Measurements from ENCODE around the gene JADE2.

Gene JADE2

GRCh38 chr5:134626369-134627014, 101.0 kb downstream of the JADE2 start:
- DNase-seq (ENCODE audit: low read depth), result peak; percentile 12
- H3K4me3 ChIP-seq (ENCODE audit: low read length), result no peak overlapping the region
- no peak for TF ChIP-seq CTCF (conservative IDR thresholded peaks at IDR 0.05; ENCODE audit: low read length)

Data from AG10803 (cell line).